PC-3 (cell line): ENCODE data around the gene SLC25A19. TPM values are rescaled to one million over a fixed set of nuclear protein-coding genes. Genes with fewer than 3 reads are reported as not detected.

Experiments
- ATAC-seq: fragments of 200-7000 bp; cut with Tn5 transposase; 2 replicates; pipeline ENCODE4 v1.9.1; 2020; ENCODE audit warnings: mild to moderate bottlenecking, moderate library complexity
- BruUV-seq: library from RNA; stranded (reverse); fragments of 400-500 nt; replicated peaks from 2 replicates; lab custom pipeline; 2021; lab: Mats Ljungman, UMichigan
- CTCF ChIA-PET: fragments of 300-600 bp; sonication (Branson Sonifier 250); formaldehyde crosslinking; loops from one replicate; lab custom pipeline; 2022; ENCODE audit warnings: antibody characterized with exemption; lab: Charles Lee
- POLR2A ChIA-PET: fragments of 300-600 bp; sonication (Branson Sonifier 250); formaldehyde crosslinking; loops from one replicate; lab custom pipeline; 2022; ENCODE audit warnings: antibody characterized with exemption; ENCODE audit not compliant: unreplicated experiment; lab: Charles Lee
- DNase-seq: peaks from one replicate; pipeline ENCODE4 v3.0.0-alpha.2; 2015
- H2AFZ ChIP-seq: fragments of 300-600 bp; sonication (generic); 2 replicates; pipeline ENCODE4 v1.6.0; 2016; ENCODE audit warnings: antibody characterized with exemption, low read length
- H3F3A ChIP-seq: fragments of 300-600 bp; sonication (generic); one replicate; pipeline ENCODE4 v1.6.0; 2017; ENCODE audit warnings: antibody characterized with exemption, low read length, control low read depth, mild to moderate bottlenecking; ENCODE audit not compliant: unreplicated experiment
- H3K27ac ChIP-seq: fragments of 300-600 bp; sonication (generic); 2 replicates; pipeline ENCODE4 v1.5.1; 2016; ENCODE audit warnings: mild to moderate bottlenecking, low read length
- H3K27me3 ChIP-seq: fragments of 300-600 bp; sonication (generic); 2 replicates; pipeline ENCODE4 v1.6.1; 2016; ENCODE audit warnings: low read length, mixed read lengths
- H3K36me3 ChIP-seq: fragments of 300-600 bp; sonication (generic); 2 replicates; pipeline ENCODE4 v1.6.1; 2016; ENCODE audit warnings: low read depth, mixed run types, low read length, mixed read lengths
- H3K4me1 ChIP-seq: fragments of 300-600 bp; sonication (generic); 2 replicates; pipeline ENCODE4 v1.5.1; 2016; ENCODE audit warnings: low read length; ENCODE audit not compliant: insufficient read depth
- H3K4me2 ChIP-seq: fragments of 300-600 bp; sonication (generic); 2 replicates; pipeline ENCODE4 v1.6.0; 2016; ENCODE audit warnings: low read length
- H3K4me3 ChIP-seq: fragments of 300-600 bp; sonication (generic); 2 replicates; pipeline ENCODE4 v1.5.1; 2016; ENCODE audit warnings: mild to moderate bottlenecking, low read length, mixed read lengths
- H3K79me2 ChIP-seq: fragments of 300-600 bp; sonication (generic); 2 replicates; pipeline ENCODE4 v1.6.1; 2017; ENCODE audit warnings: low read length, mixed read lengths
- H3K9ac ChIP-seq: fragments of 300-600 bp; sonication (generic); 2 replicates; pipeline ENCODE4 v1.6.0; 2016; ENCODE audit warnings: mild to moderate bottlenecking, low read length
- H3K9me2 ChIP-seq: fragments of 300-600 bp; sonication (generic); replicated peaks from 2 replicates; pipeline ENCODE4 v1.6.1; 2016; ENCODE audit warnings: mixed run types, low read length, mixed read lengths
- H3K9me3 ChIP-seq: fragments of 300-600 bp; sonication (generic); 2 replicates; pipeline ENCODE4 v1.6.1; 2016; ENCODE audit warnings: low read length, mixed read lengths
- H4K20me1 ChIP-seq: fragments of 300-600 bp; sonication (generic); 2 replicates; pipeline ENCODE4 v1.6.1; 2016; ENCODE audit warnings: low read length, mixed read lengths
- CTCF ChIP-seq: fragments of 300-600 bp; sonication (generic); conservative IDR thresholded peaks from 2 replicates; pipeline ENCODE4 v1.5.1; 2017; ENCODE audit warnings: antibody characterized with exemption, low read depth, mild to moderate bottlenecking, low read length
- EZH2 ChIP-seq: fragments of 300-600 bp; sonication (generic); IDR thresholded peaks from one replicate; pipeline ENCODE4 v1.6.1; 2017; ENCODE audit warnings: antibody characterized with exemption, mild to moderate bottlenecking, low read length; ENCODE audit not compliant: unreplicated experiment
- EZH2phosphoT487 ChIP-seq: fragments of 300-600 bp; sonication (generic); IDR thresholded peaks from 2 replicates; pipeline ENCODE4 v1.6.1; 2018; ENCODE audit warnings: mild to moderate bottlenecking, antibody characterized with exemption, low read length, borderline replicate concordance
- intact Hi-C: fragments of 100-400 bp; cut with micrococcal nuclease; formaldehyde crosslinking; loops from 2 replicates; pipeline ENCODE4 v1.9.0; 2023
- total RNA-seq: library from RNA; depleted of rRNA; stranded (reverse); fragments of >200 nt; gene quantifications from 2 replicates; pipeline ENCODE4 v1.2.3, GENCODE V29; 2014

SLC25A19 gene
- total RNA-seq, 1 experiment from 2014 or later, result 75.0 TPM

- DNase-seq (no peak), ATAC-seq (no peak)
- Histone ChIP-seq H3K4me3 (no peak overlapping the region), H3K9ac (no peak overlapping the region), H3K9me3 (no peaks in the 10 kb centered on the region), H3K27ac (no peak overlapping the region), H3K9me2 (no peaks in the 10 kb centered on the region), H3F3A (peaks cover 4% of the 10 kb centered on the region), H2AFZ (no peak overlapping the region), H4K20me1 (no peaks in the 10 kb centered on the region), H3K36me3 (peaks cover 72% of the 10 kb centered on the region), H3K27me3 (no peaks in the 10 kb centered on the region), H3K4me1 (no peaks in the 10 kb centered on the region), H3K4me2 (no peak overlapping the region), H3K79me2 (no peaks in the 10 kb centered on the region)
- POLR2A ChIA-PET, result no interaction called here
- CTCF ChIA-PET, result interaction anchor here (0.6 kb wide), 1 partner anchor 18 kb away, joined by 7 read pairs; no protein-coding TSS in a partner anchor
- intact Hi-C loops, result no loop called here
- no TSS peak for BruUV-seq
- TF ChIP-seq EZH2 (no peak), CTCF (no peak), EZH2phosphoT487 (no peak)
These were observed 51.1 kb downstream of the SLC25A19 start for GRCh38 chr17:75238020-75238580.

- H3K4me1 ChIP-seq, result no peaks in the 10 kb centered on the region
- no peak overlapping the region for H2AFZ ChIP-seq
- H3K9me3 ChIP-seq, result no peaks in the 10 kb centered on the region
- BruUV-seq, result TSS peak; percentile 14
- H3K9me2 ChIP-seq, result no peaks in the 10 kb centered on the region
- ChIA-PET CTCF (interaction anchor here (0.6 kb wide), 3 partner anchors 17 to 372 kb away, joined by 5 to 7 read pairs (median 7); no protein-coding TSS in a partner anchor), POLR2A (no interaction called here)
- H3K79me2 ChIP-seq, result no peaks in the 10 kb centered on the region
- DNase-seq, result no peak
- H3K36me3 ChIP-seq, result peaks cover 73% of the 10 kb centered on the region
- no peak overlapping the region for H3K4me3 ChIP-seq
- no peak for ATAC-seq
- H3K4me2 ChIP-seq, result no peak overlapping the region
- H3K9ac ChIP-seq, result no peak overlapping the region
- no peak overlapping the region for H3K27ac ChIP-seq
- H4K20me1 ChIP-seq, result no peaks in the 10 kb centered on the region
- TF ChIP-seq EZH2phosphoT487 (no peak), EZH2 (no peak), CTCF (no peak)
- peaks cover 4% of the 10 kb centered on the region for H3F3A ChIP-seq
- intact Hi-C loops, result no loop called here
- H3K27me3 ChIP-seq, result no peaks in the 10 kb centered on the region
These were observed 51.9 kb downstream of the SLC25A19 start for GRCh38 chr17:75237100-75238014.

- H3K27ac ChIP-seq, result no peak overlapping the region
- POLR2A ChIA-PET, result no interaction called here
- H2AFZ ChIP-seq, result no peak overlapping the region
- H4K20me1 ChIP-seq, result no peaks in the 10 kb centered on the region
- no TSS peak for BruUV-seq
- no peak overlapping the region for H3K4me2 ChIP-seq
- DNase-seq, result no peak
- ATAC-seq, result no peak
- TF ChIP-seq EZH2phosphoT487 (no peak), CTCF (no peak), EZH2 (no peak)
- CTCF ChIA-PET, result interaction anchor here (1.4 kb wide), 1 partner anchor 8 kb away, joined by 3 read pairs; no protein-coding TSS in a partner anchor
- intact Hi-C loops, result no loop called here
- H3K79me2 ChIP-seq, result no peaks in the 10 kb centered on the region
- no peak overlapping the region for H3K9ac ChIP-seq
- no peaks in the 10 kb centered on the region for H3K27me3 ChIP-seq
- no peak overlapping the region for H3K4me3 ChIP-seq
- H3K4me1 ChIP-seq, result no peaks in the 10 kb centered on the region
- H3K9me2 ChIP-seq, result no peaks in the 10 kb centered on the region
- H3F3A ChIP-seq, result peaks cover 4% of the 10 kb centered on the region
- H3K36me3 ChIP-seq, result peaks cover 70% of the 10 kb centered on the region
- H3K9me3 ChIP-seq, result no peaks in the 10 kb centered on the region
These were observed 56.4 kb downstream of the SLC25A19 start for GRCh38 chr17:75232786-75233185.
